ENCODE data around the gene PCDHGB2.
A peak's percentile ranks its signal among the peaks of the same experiment; 100 is the strongest.

Gene PCDHGB2

GRCh38 chr5:141343953-141344463, 15.8 kb upstream of the PCDHGB2 start:
- TF ChIP-seq CREB1 (IDR thresholded peaks at IDR 0.05; ENCODE audit: low read depth) (no peak), EGR1 (IDR thresholded peaks at IDR 0.05) (no peak), CEBPB (IDR thresholded peaks at IDR 0.05) (no peak), REST (IDR thresholded peaks at IDR 0.05; ENCODE audit: low read depth) (no peak), TEAD4 (IDR thresholded peaks at IDR 0.05) (no peak), NFIC (IDR thresholded peaks at IDR 0.05) (no peak), EP300 (IDR thresholded peaks at IDR 0.05; ENCODE audit: borderline replicate concordance) (no peak), RAD21 (IDR thresholded peaks at IDR 0.05; ENCODE audit: low read depth) (no peak), YY1 (IDR thresholded peaks at IDR 0.05; ENCODE audit: low read depth) (no peak), ZBTB7A (IDR thresholded peaks at IDR 0.05; ENCODE audit: low read depth) (no peak), FOXM1 (IDR thresholded peaks at IDR 0.05; ENCODE audit: borderline replicate concordance, low read depth) (no peak), TCF12 (IDR thresholded peaks at IDR 0.05; ENCODE audit: low read depth) (no peak), TAF1 (IDR thresholded peaks at IDR 0.05; ENCODE audit: low read depth) (no peak)
- TF ChIP-seq, protein P1, sequence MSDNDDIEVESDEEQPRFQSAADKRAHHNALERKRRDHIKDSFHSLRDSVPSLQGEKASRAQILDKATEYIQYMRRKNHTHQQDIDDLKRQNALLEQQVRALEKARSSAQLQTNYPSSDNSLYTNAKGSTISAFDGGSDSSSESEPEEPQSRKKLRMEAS (IDR thresholded peaks at IDR 0.05), result no peak

DNA sequence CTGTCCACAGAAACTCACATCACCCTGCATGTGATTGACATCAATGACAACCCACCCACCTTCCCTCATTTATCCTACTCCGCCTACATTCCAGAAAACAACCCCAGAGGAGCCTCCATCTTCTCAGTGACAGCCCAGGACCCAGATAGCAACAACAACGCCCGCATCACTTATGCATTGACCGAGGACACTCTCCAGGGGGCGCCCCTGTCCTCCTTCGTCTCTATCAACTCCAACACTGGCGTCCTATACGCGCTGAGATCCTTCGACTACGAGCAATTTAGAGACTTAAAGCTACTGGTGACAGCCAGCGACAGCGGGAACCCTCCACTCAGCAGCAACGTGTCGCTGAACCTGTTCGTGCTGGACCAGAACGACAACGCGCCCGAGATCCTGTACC, 14.5 kb upstream of the PCDHGB2 start:
- TF ChIP-seq EP300 (IDR thresholded peaks at IDR 0.05; ENCODE audit: borderline replicate concordance) (no peak), NFIC (IDR thresholded peaks at IDR 0.05) (no peak), TCF12 (IDR thresholded peaks at IDR 0.05; ENCODE audit: low read depth) (no peak), CREB1 (IDR thresholded peaks at IDR 0.05; ENCODE audit: low read depth) (no peak), USF1 (IDR thresholded peaks at IDR 0.05) (no peak), TEAD4 (IDR thresholded peaks at IDR 0.05) (no peak), EGR1 (IDR thresholded peaks at IDR 0.05) (no peak), CEBPB (IDR thresholded peaks at IDR 0.05) (no peak), FOXM1 (IDR thresholded peaks at IDR 0.05; ENCODE audit: borderline replicate concordance, low read depth) (no peak), TAF1 (IDR thresholded peaks at IDR 0.05; ENCODE audit: low read depth) (no peak), REST (IDR thresholded peaks at IDR 0.05; ENCODE audit: low read depth) (no peak), RAD21 (IDR thresholded peaks at IDR 0.05; ENCODE audit: low read depth) (no peak), YY1 (IDR thresholded peaks at IDR 0.05; ENCODE audit: low read depth) (no peak), ZBTB7A (IDR thresholded peaks at IDR 0.05; ENCODE audit: low read depth) (no peak)
- TF ChIP-seq, protein P1 (IDR thresholded peaks at IDR 0.05), result no peak

DNA sequence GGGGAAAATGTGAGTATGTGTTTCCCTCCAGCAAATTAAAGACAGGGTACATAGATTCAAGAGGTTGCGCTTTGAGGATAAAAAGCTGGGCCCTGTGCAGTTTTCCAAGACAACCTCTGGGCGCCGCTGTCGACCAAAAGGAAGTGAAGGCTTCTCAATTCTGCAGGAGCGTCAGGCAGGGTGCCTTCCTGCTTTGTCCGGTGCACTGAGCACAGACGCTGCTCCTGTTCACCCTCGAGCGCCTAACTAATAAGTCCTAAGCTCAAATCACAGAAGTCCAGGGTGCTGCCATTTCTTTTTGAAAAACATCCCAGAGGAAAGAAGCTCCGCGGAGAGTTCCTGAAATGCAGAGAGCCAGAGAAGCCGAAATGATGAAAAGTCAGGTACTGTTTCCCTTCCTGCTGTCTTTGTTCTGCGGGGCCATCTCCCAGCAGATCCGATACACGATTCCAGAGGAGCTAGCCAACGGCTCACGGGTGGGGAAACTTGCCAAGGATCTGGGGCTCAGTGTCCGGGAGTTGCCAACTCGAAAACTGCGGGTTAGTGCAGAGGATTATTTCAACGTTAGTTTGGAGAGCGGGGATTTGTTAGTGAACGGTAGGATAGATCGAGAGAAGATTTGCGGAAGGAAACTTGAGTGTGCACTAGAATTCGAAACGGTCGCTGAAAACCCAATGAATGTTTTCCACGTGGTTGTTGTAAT, 9.7 kb upstream of the PCDHGB2 start, which contains the start of gene PCDHGB1:
PCDHGB1 (plus strand) TSS at position 183 of the 703 bp plus-strand sequence; CDS start at position 345, 162 bp downstream.
- TF ChIP-seq RAD21 (IDR thresholded peaks at IDR 0.05; ENCODE audit: low read depth) (peak; percentile 49), NFIC (IDR thresholded peaks at IDR 0.05) (no peak), CREB1 (IDR thresholded peaks at IDR 0.05; ENCODE audit: low read depth) (no peak)

DNA sequence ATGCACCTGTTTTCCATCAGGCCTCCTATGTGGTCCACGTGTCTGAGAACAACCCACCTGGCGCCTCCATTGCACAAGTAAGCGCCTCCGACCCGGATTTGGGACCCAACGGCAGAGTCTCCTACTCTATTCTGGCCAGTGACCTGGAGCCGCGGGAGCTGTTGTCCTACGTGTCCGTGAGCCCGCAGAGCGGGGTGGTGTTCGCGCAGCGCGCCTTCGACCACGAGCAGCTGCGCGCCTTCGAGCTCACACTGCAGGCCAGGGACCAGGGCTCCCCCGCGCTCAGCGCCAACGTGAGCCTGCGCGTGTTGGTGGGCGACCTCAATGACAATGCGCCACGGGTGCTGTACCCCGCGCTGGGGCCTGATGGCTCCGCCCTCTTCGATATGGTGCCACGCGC, 8.2 kb upstream of the PCDHGB2 start:
- TF ChIP-seq TEAD4 (IDR thresholded peaks at IDR 0.05) (no peak), RAD21 (IDR thresholded peaks at IDR 0.05; ENCODE audit: low read depth) (no peak), FOXM1 (IDR thresholded peaks at IDR 0.05; ENCODE audit: borderline replicate concordance, low read depth) (no peak), YY1 (IDR thresholded peaks at IDR 0.05; ENCODE audit: low read depth) (no peak)

DNA sequence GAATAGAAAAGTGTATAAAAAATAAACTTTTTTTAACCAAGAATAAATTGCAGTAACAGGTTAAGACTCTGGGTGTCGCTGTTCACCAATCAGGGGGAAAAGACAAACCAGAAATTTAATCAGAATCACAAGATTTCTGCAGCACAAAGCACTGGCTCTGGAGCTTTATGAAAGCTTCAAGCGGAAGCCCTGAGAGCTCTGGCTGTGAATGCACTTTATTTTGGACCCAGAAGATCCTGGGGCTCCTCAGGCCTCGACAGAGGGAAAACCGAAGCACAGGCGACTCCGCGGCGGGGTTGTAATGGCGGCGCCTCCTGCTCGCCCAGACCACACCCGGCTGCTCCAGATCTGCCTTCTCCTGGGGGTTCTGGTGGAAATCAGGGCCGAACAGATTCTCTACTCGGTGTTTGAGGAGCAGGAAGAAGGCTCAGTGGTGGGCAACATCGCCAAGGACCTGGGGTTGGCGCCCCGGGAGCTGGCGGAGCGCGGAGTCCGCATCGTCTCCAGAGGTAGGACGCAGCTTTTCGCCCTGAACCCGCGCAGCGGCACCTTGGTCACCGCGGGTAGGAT, 4.8 kb upstream of the PCDHGB2 start, which contains the start of gene PCDHGA4:
PCDHGA4 (plus strand) TSS at position 122 of the 570 bp plus-strand sequence; CDS start at position 209, 87 bp downstream.
- TF ChIP-seq RAD21 (IDR thresholded peaks at IDR 0.05; ENCODE audit: low read depth), result peak; percentile 22; the same call in 1 of the 2 replicates
- TF ChIP-seq, protein P1 (IDR thresholded peaks at IDR 0.05), result no peak

- TF ChIP-seq CREB1 (IDR thresholded peaks at IDR 0.05; ENCODE audit: low read depth) (no peak), TEAD4 (IDR thresholded peaks at IDR 0.05) (no peak), ZBTB7A (IDR thresholded peaks at IDR 0.05; ENCODE audit: low read depth) (no peak), NFIC (IDR thresholded peaks at IDR 0.05) (no peak), YY1 (IDR thresholded peaks at IDR 0.05; ENCODE audit: low read depth) (no peak), REST (IDR thresholded peaks at IDR 0.05; ENCODE audit: low read depth) (no peak)
Measured at GRCh38 chr5:141355641-141356040, 4.2 kb upstream of the PCDHGB2 start.

All from Ishikawa (cell line).